ENCODE results near the gene PIGQ.

The PIGQ gene

GRCh38 chr16:629833-630248 lies 60.1 kb downstream of the PIGQ start:
- Histone ChIP-seq H3K4me1 (ENCODE audit: control insufficient read depth, insufficient read depth, low read length) (peaks cover 22% of the 10 kb centered on the region), H3K9ac (ENCODE audit: low read depth, low read length) (0 out of 2 replicates have a peak overlapping the region, but pooled peaks have one; percentile 30), H3K9me3 (ENCODE audit: control insufficient read depth, insufficient read depth, low read length) (no peaks in the 10 kb centered on the region), H3K36me3 (ENCODE audit: control insufficient read depth, insufficient read depth, low read length) (peaks cover 29% of the 10 kb centered on the region), H3K4me3 (ENCODE audit: low read depth, low read length) (no peak overlapping the region; the same call in 1 of the 2 replicates), H3K27me3 (ENCODE audit: control insufficient read depth, insufficient read depth, low read length) (no peaks in the 10 kb centered on the region), H3K27ac (ENCODE audit: low read depth, low read length) (peak overlapping the region; percentile 83)

DNA sequence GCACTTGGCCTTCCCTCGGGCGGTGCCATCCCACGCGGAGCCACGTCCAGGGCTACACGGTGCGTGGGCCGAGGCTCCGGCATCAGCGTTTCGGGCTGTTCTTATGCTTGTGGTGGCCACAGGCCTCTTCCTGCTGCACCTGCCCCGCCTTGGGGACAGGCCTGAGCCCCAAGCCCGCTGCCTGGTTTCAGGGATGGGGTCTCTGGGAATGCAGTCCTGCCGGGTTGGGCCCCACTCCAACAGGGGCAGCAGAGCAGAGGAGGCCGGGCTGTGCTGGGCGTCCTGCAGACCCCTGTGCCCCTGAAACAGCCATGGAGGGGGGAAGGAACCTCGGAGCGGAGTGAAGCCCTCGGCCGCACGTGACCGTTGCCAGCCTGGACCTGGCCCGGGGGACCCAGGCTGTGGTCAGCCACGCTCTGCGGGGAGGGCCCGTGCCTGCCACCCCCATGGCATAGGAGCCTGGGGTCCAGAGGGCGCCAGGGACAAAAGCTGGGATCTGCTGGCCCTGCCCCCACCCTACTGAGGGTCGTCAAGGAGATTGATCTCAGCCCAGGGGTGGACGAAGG lies 60.6 kb downstream of the PIGQ start:
- H3K4me1 ChIP-seq (ENCODE audit: control insufficient read depth, insufficient read depth, low read length): peaks cover 22% of the 10 kb centered on the region
- H3K27ac ChIP-seq (ENCODE audit: low read depth, low read length): peak overlapping the region; percentile 83
- peaks cover 29% of the 10 kb centered on the region for H3K36me3 ChIP-seq (ENCODE audit: control insufficient read depth, insufficient read depth, low read length)
- H3K4me3 ChIP-seq (ENCODE audit: low read depth, low read length): peak overlapping the region; percentile 60; the same call in 1 of the 2 replicates
- H3K27me3 ChIP-seq (ENCODE audit: control insufficient read depth, insufficient read depth, low read length): no peaks in the 10 kb centered on the region
- H3K9ac ChIP-seq (ENCODE audit: low read depth, low read length): 0 out of 2 replicates have a peak overlapping the region, but pooled peaks have one; percentile 30
- no peaks in the 10 kb centered on the region for H3K9me3 ChIP-seq (ENCODE audit: control insufficient read depth, insufficient read depth, low read length)

DNA sequence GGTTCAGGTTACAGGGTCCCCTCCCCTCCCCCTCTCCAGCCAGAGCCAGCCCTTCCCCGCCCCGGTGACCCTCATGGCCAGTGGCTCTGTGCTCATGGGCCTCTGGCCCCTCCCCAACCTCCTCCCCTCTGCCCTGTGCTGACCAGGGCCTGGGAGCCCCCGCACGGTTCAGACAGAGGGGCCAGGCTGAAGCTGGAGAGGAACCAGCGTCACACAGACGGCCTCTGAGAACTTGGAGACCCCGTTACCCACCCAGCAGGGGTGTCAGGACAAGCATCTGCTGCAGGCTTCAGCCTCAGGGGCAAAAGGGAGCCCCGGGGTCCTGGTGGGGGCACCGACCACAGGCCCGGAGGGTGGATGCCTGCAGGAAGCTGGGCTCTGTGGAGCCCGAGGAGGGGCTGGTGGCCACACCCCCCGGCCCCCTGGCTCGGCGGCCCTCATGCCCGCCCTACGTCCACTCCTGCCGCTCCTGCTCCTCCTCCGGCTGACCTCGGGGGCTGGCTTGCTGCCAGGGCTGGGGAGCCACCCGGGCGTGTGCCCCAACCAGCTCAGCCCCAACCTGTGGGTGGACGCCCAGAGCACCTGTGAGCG lies 61.1 kb downstream of the PIGQ start, which contains the start of gene WFIKKN1:
Gene WFIKKN1, plus strand, starts transcription at position 171 of the 591 bp plus-strand sequence. Its CDS starts 269 bp downstream, at position 440.
- peaks cover 27% of the 10 kb centered on the region for H3K36me3 ChIP-seq (ENCODE audit: control insufficient read depth, insufficient read depth, low read length)
- H3K9ac ChIP-seq (ENCODE audit: low read depth, low read length): 0 out of 2 replicates have a peak within 1 kb of the TSS, but pooled peaks have one; percentile 30
- no peaks in the 10 kb centered on the region for H3K27me3 ChIP-seq (ENCODE audit: control insufficient read depth, insufficient read depth, low read length)
- peaks cover 22% of the 10 kb centered on the region for H3K4me1 ChIP-seq (ENCODE audit: control insufficient read depth, insufficient read depth, low read length)
- peak within 1 kb of the TSS; percentile 83 for H3K27ac ChIP-seq (ENCODE audit: low read depth, low read length)
- peak within 1 kb of the TSS; percentile 60; the same call in 1 of the 2 replicates for H3K4me3 ChIP-seq (ENCODE audit: low read depth, low read length)
- H3K9me3 ChIP-seq (ENCODE audit: control insufficient read depth, insufficient read depth, low read length): no peaks in the 10 kb centered on the region

DNA sequence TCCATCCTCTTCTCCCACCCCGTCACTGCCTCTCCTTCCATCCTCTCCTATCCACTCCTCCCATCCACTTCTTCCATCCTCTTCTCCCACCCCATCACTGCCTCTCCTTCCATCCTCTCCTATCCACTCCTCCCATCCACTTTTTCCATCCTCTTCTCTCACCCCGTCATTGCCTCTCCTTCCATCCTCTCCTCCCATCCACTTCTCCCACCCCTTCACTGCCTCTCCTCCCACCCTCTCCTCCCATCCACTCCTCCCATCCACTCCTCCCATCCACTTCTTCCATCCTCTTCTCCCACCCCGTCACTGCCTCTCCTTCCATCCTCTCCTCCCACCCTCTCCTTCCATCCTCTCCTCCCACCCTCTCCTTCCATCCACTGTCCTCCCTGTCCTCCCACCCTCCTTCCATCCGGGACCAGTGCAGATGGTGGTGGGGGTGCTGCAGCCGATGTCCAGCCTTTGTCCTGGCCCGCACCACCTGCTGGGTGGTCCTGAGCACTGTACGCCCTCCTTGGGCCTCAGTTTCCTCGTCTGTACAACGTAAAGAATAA lies 62.1 kb downstream of the PIGQ start:
- Histone ChIP-seq H3K27me3 (ENCODE audit: control insufficient read depth, insufficient read depth, low read length) (no peaks in the 10 kb centered on the region), H3K4me1 (ENCODE audit: control insufficient read depth, insufficient read depth, low read length) (peaks cover 22% of the 10 kb centered on the region), H3K27ac (ENCODE audit: low read depth, low read length) (no peak overlapping the region), H3K9ac (ENCODE audit: low read depth, low read length) (no peak overlapping the region), H3K9me3 (ENCODE audit: control insufficient read depth, insufficient read depth, low read length) (no peaks in the 10 kb centered on the region), H3K4me3 (ENCODE audit: low read depth, low read length) (no peak overlapping the region), H3K36me3 (ENCODE audit: control insufficient read depth, insufficient read depth, low read length) (peaks cover 22% of the 10 kb centered on the region)

- Histone ChIP-seq H3K9ac (ENCODE audit: low read depth, low read length) (no peak overlapping the region), H3K27me3 (ENCODE audit: control insufficient read depth, insufficient read depth, low read length) (no peaks in the 10 kb centered on the region), H3K27ac (ENCODE audit: low read depth, low read length) (no peak overlapping the region), H3K9me3 (ENCODE audit: control insufficient read depth, insufficient read depth, low read length) (no peaks in the 10 kb centered on the region), H3K4me3 (ENCODE audit: low read depth, low read length) (no peak overlapping the region), H3K4me1 (ENCODE audit: control insufficient read depth, insufficient read depth, low read length) (peaks cover 28% of the 10 kb centered on the region), H3K36me3 (ENCODE audit: control insufficient read depth, insufficient read depth, low read length) (peaks cover 17% of the 10 kb centered on the region)
Observed at GRCh38 chr16:632486-633335, 62.9 kb downstream of the PIGQ start.

GRCh38 chr16:633336-634050 lies 63.7 kb downstream of the PIGQ start:
- Histone ChIP-seq H3K9me3 (ENCODE audit: control insufficient read depth, insufficient read depth, low read length) (no peaks in the 10 kb centered on the region), H3K27ac (ENCODE audit: low read depth, low read length) (no peak overlapping the region), H3K9ac (ENCODE audit: low read depth, low read length) (no peak overlapping the region)

More at GRCh38 chr16:633336-634050, 63.7 kb downstream of the PIGQ start:
- Histone ChIP-seq H3K27me3 (ENCODE audit: control insufficient read depth, insufficient read depth, low read length) (no peaks in the 10 kb centered on the region), H3K4me3 (ENCODE audit: low read depth, low read length) (no peak overlapping the region), H3K36me3 (ENCODE audit: control insufficient read depth, insufficient read depth, low read length) (peaks cover 17% of the 10 kb centered on the region), H3K4me1 (ENCODE audit: control insufficient read depth, insufficient read depth, low read length) (peaks cover 34% of the 10 kb centered on the region)
